ENCODE measurements around the gene PTPRM. TPM values are rescaled to one million over a fixed set of nuclear protein-coding genes. Genes with fewer than 3 reads are reported as not detected.

Gene PTPRM
- polyA plus RNA-seq, 2 of the 4 experiments (the other 2 are of a cell fraction) = 44.5 to 199 TPM

- no peaks in the 10 kb centered on the region for H3K9me3 ChIP-seq
- WGBS (ENCODE audit: missing lambda C conversion rate) = 85% methylated on average over 5 of the region's 5 CpGs
- CTCF ChIA-PET = no interaction called here
- peaks cover 4% of the 10 kb centered on the region; the same call in 2 of the 3 replicates for H3K4me1 ChIP-seq
- no peak overlapping the region for H3K4me2 ChIP-seq
- no peak overlapping the region for H3K27ac ChIP-seq
- FAIRE-seq = no peak
- POLR2A ChIA-PET = no interaction called here
- H3K4me3 ChIP-seq = no peak overlapping the region
- TF ChIP-seq SREBF2 (IDR thresholded peaks at IDR 0.05) (no peak), USF2 (IDR thresholded peaks at IDR 0.05) (no peak), ZNF302 (CRISPR knock-in tag; IDR thresholded peaks at IDR 0.05) (no peak), ATOH8 (CRISPR knock-in tag; IDR thresholded peaks at IDR 0.05; ENCODE audit: low read depth) (no peak), KDM1A (IDR thresholded peaks at IDR 0.05; ENCODE audit: low read depth) (no peak), CBX8 (IDR thresholded peaks at IDR 0.05) (no peak), RFX5 (IDR thresholded peaks at IDR 0.05) (no peak), TP53 (CRISPR knock-in tag; IDR thresholded peaks at IDR 0.05) (no peak), NR3C1 (IDR thresholded peaks at IDR 0.05) (no peak), FOSL2 (IDR thresholded peaks at IDR 0.05) (no peak), FOSL2 (CRISPR knock-in tag; IDR thresholded peaks at IDR 0.05) (no peak), POLR2AphosphoS2 (conservative IDR thresholded peaks at IDR 0.05; ENCODE audit: low read length) (no peak), MAFK (IDR thresholded peaks at IDR 0.05; ENCODE audit: partially characterized antibody) (no peak), RCOR1 (IDR thresholded peaks at IDR 0.05; ENCODE audit: low read depth, low read length) (no peak), PBX3 (IDR thresholded peaks at IDR 0.05) (no peak)
- DNase-seq (ENCODE audit: low read depth in 1 of 2, low spot score in 1 of 2) = no peak
- ATAC-seq = no peak
Measured at GRCh38 chr18:7824970-7825369, 257.9 kb downstream of the PTPRM start.

- CTCF ChIA-PET = no interaction called here
- FAIRE-seq = no peak
- DNase-seq (ENCODE audit: low read depth in 1 of 2, low spot score in 1 of 2) = peak in 1 of 2 experiments; percentile 36
Measured at GRCh38 chr18:7830468-7830867, 263.4 kb downstream of the PTPRM start.

GRCh38 chr18:7839548-7839947 is 272.4 kb downstream of the PTPRM start:
- ATAC-seq = no peak
- Histone ChIP-seq H3K4me1 (peaks cover 12% of the 10 kb centered on the region; the same call in 1 of the 3 replicates), H3K27ac (no peak overlapping the region), H3K4me2 (no peak overlapping the region), H3K9me3 (peaks cover 15% of the 10 kb centered on the region; the same call in 2 of the 3 replicates), H3K4me3 (no peak overlapping the region)
- TF ChIP-seq EHF (CRISPR knock-in tag; IDR thresholded peaks at IDR 0.05) = no peak
- no peak for TF ChIP-seq HMGXB4 (CRISPR knock-in tag; IDR thresholded peaks at IDR 0.05; ENCODE audit: borderline replicate concordance)
- no peak for TF ChIP-seq HOXB13 (CRISPR knock-in tag; IDR thresholded peaks at IDR 0.05; ENCODE audit: low read depth)
- no peak for TF ChIP-seq CEBPB (IDR thresholded peaks at IDR 0.05)
- POLR2A ChIA-PET = no interaction called here
- no peak for FAIRE-seq
- CTCF ChIA-PET = no interaction called here
- DNase-seq (ENCODE audit: low read depth in 1 of 2, low spot score in 1 of 2) = no peak
- WGBS (ENCODE audit: missing lambda C conversion rate) = 100% methylated on average over 2 of the region's 2 CpGs

More at GRCh38 chr18:7830468-7830867, 263.4 kb downstream of the PTPRM start:
- H3K4me1 ChIP-seq = peaks cover 4% of the 10 kb centered on the region
- 75% methylated on average over 3 of the region's 3 CpGs for WGBS (ENCODE audit: missing lambda C conversion rate)
- TF ChIP-seq CHD2 (IDR thresholded peaks at IDR 0.05; ENCODE audit: low read length, partially characterized antibody) (no peak), RFX5 (IDR thresholded peaks at IDR 0.05) (peak; percentile 98)
- H3K4me2 ChIP-seq = no peak overlapping the region
- H3K9me3 ChIP-seq = no peaks in the 10 kb centered on the region
- no peak overlapping the region for H3K27ac ChIP-seq
- no peak overlapping the region for H3K4me3 ChIP-seq
- POLR2A ChIA-PET = no interaction called here
- ATAC-seq = peak in 1 of 2 experiments; percentile 71; a peak in 4 of 6 replicates
